GM19193 (cell line): ENCODE results near the gene MTG2.

Source experiments
- POLR2A ChIP-seq: IDR thresholded peaks from 4 replicates; pipeline ENCODE4 v1.6.1; 2011; ENCODE audit not compliant: insufficient read depth, insufficient read length; ENCODE audit errors: extremely low read depth

MTG2 gene

DNA sequence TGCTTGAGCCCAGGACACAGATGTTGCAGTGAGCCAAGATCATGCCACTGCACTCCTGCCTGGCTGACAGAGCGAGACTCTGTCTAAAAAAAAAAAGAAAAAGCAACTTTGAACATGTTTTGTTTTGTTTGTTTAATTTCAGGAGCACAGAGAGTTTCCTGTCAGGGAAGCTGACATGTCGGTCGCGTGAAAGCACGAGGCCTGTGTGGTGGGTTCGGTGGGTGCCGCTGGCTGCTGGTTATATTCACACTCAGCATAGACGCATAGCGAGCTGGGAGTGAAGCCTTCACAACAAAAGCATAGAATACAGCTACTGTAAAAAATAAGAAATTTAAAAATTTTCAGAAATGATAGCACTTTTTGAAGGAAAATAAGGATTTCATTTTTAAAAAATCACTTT is 14.5 kb downstream of the MTG2 start:
- no peak for TF ChIP-seq POLR2A

DNA sequence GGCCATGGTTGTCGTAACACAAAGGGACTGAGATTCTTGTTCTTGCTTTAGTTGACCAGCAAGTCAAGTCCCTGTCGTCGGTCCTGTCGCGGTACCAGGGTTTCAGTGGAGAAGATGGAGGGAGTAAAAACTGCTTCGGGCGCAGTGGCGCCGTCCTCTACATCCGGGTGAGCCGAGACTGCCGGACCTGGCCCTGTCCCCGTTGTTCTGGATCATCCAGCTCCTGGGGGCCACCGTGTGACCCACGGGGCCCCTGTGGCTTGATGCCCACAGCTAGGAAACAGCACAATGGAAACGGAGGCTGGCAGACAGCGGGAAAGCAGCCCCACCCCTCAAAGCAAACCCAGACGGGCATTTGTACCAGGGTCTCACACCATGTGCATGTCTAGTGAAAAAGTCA is 15.0 kb downstream of the MTG2 start:
- no peak for TF ChIP-seq POLR2A

DNA sequence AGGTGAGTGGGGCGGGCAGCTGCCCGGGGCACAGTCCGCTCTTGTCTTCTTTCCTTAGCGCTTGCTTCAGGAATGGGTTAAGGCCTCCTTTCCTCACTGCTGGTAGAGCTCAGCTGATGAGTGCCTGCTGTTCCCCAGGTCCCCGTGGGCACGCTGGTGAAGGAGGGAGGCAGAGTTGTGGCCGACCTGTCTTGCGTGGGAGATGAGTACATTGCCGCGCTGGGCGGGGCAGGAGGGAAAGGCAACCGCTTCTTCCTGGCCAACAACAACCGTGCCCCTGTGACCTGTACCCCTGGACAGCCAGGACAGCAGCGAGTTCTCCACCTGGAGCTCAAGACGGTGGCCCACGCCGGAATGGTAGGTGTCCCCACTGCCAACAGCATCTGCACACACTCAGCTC is 15.7 kb downstream of the MTG2 start:
- TF ChIP-seq POLR2A = no peak

DNA sequence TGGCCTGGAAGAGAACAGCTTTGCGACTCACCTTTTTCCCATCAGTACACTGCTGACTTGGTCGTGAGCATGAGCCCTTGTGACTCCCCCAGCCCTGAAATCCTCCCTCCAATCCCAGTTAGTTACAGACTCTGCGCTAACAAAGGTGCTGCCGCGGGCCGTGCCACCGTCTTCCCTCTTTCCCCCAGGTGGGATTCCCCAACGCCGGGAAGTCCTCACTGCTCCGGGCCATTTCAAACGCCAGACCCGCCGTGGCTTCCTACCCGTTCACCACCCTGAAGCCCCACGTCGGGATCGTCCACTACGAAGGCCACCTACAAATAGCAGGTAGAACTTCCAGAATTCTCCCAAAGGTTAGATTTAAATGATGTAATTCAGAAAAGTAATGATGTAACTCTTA is 16.1 kb downstream of the MTG2 start:
- TF ChIP-seq POLR2A = no peak

DNA sequence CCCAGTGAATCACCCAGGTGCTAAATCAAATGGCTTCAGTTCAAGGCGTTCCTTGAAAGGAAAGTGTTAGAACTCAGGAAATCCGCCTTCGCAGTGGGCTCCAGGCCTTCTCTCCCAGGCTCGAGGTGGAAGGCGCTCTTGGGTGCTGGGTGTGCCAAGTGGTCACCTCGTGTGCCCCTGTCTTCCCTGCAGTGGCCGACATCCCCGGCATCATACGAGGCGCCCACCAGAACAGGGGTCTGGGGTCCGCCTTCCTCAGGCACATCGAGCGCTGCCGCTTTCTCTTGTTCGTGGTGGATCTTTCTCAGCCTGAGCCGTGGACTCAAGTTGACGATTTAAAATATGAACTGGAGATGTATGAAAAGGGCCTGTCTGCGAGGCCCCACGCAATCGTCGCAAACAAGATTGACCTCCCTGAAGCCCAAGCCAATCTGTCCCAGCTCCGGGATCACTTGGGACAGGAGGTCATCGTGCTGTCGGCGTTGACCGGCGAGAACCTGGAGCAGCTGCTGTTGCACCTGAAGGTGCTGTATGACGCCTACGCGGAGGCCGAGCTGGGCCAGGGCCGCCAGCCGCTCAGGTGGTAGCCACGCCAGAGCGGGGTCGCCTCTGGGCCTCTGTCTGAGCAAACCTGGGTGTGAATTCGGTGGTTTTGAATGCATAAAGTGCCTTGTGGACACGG is 17.8 kb downstream of the MTG2 start:
- no peak for TF ChIP-seq POLR2A

DNA sequence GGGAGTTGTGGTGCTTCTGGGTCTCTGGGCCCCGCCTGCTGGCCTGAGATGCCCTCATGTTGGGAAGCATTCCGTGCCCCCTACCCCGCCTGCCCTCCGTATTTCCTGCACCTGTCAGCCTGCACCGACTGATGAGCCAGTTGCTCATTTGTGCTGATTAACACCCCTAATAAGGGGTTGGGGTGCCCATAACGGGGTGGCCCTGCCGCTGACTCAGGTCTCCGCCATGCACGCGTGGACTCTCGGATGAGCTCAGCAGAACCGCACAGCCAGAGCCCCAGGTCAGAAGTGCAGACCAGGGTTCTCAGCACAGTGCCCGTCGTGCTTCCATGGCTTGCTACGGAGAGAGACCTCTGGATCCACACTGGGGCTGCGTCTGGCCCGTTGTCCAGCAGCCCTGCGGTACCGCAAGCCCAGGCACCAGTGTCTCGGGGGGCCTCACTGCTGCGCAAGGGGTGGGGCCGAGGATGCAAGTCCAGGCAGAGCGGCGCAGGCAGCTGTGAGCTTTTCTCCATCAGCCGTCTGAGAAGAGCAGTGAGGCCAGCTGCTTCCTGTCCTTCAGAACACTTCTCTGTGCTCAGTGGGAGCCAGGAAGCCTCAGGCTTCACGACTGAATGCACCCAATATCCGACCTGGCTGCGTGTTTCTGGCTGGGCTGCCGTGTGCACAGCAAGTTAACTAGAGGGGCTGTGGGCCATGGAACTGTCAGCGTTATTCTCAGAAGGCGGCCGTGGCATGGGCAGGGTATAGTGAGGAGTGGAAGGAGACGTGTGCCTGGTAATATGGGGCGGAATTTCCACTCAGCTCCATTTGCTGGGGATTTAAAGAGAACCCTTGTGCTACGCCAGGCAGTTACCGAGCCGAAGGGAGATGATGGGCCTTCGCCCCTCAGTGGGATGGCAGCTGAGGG is 18.6 kb downstream of the MTG2 start:
- no peak for TF ChIP-seq POLR2A

DNA sequence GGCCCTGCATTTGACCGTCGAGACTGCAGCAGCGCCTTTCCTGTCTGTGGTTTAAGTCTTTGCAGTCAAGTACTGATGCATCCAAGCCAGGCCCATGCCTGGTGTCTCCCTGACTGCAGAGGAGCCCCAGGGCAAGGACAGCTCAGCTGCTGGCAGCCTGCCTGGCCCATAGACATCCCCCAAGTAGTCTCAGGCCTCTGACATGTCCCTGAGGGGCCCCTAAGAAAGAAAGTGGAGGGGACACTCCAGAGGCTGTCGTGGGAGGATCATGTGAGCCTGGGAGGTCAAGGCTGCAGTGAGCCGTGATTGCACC is 19.2 kb downstream of the MTG2 start:
- no peak for TF ChIP-seq POLR2A

DNA sequence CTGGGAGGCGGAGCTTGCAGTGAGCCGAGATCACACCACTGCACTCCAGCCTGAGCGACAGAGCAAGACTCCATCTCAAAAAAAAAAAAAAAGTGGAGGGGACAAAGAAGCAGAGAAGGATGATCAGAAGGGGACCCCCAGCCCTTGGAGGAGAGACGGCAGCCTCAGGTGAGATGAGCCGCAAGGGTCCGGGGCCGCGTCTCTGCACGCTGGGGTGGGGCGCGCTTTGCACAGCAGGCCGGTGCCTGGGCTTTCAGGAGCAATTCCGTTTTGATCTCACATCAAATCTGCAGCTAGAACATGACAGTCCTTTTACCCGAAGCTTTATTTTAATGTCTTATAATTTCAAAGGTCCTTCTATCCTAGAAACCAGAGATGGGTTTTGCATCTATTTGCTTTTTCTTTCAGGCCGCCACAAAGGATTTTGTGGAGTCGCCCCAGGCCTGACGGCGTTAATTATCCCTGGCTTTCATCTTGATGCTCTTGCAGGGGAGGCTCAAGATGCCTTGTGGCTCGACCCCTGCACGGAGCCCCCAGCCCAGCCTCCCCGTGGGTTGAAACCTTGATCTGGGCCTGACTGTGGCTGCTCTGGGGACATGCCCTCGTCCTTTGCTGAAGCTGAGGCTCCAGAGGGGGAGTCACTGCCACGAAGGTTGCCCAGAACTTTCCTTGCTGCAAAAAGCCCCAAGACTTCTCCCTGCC is 20.0 kb downstream of the MTG2 start:
- no peak for TF ChIP-seq POLR2A

DNA sequence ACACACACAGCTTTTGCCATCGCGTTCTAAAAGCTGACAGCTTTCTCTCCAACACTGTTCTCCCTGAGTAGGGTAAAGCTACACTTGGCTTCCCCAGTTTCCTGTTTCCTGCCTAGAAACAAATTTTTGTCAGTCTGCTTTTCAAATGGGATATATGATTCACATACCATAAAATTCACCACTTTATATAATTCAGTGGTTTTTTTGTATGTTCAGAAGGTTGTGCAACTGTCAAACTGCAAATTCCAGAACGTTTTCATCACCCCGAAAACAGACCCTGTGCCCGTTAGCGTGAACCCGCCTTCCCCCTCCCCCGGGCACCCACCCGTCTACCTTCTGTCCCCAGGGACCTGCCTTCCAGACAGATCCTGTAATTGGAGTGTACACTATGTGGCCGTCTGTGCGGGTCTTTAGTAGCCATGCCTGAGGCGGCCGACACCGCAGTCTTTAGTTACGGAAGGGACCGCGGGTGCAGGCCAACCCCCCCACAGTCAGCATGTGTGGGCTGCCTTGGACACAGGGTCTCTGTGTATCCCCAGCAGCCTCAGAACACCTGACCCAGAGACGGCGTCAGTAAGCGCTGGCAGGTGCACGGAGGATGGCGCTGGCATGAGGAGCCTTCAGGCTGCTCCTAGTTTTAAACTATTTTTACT is 20.7 kb downstream of the MTG2 start:
- no peak for TF ChIP-seq POLR2A

DNA sequence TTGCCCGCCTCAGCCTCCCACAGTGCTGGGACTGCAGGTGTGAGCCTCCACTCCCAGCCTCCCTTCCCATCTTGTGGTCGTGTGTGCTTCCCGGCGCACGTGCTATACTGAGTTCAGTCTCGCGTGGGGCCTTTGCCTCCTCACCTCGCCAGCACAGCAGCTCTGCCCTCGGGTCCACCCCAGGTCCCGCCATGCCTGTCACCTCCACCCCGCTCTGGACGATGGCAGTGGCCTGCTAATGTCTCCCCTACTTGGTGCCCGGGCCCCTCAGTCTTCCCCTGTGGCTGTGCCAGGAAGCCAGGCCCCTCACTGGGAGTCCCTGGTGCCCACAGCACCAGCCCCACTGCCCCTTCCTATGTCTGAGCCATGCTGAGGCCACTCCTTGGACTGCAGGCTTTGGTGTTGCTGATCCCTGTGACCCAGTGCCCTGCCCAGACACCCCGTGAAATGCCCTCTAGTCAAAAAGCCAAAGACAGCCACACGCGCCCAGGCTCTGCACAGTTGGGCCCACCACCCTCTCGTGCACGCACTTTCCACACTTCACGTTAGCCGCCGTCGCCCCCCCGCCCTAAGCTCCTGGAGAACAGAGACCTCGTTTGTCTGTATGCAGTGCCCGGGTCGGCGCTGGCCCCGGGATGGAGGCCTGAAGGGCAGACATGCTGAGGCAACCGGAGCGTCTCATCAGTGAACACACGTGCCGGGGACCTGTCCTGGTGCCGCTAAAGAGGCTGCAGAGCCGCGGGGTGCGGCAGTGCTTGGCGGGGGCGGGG is 23.0 kb downstream of the MTG2 start:
- TF ChIP-seq POLR2A = no peak

DNA sequence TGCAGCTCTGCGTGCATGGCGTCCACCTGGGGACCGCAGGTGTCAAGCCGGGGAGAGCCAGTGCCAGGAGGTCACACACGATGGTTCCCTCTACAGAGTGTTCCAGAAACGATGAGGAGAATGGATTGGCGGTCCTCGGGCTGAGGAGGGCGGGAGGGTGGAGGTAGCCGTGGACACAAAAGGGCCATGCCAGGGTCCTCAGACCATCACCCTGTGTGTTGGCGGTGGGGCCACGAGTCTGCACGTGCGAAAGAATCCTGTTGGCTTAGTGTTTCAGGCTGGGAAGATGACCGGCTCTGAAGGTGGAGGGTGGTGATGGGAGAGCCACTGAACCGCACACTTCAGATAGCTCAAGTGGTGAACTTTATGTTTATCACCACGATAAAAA is 23.6 kb downstream of the MTG2 start:
- no peak for TF ChIP-seq POLR2A

DNA sequence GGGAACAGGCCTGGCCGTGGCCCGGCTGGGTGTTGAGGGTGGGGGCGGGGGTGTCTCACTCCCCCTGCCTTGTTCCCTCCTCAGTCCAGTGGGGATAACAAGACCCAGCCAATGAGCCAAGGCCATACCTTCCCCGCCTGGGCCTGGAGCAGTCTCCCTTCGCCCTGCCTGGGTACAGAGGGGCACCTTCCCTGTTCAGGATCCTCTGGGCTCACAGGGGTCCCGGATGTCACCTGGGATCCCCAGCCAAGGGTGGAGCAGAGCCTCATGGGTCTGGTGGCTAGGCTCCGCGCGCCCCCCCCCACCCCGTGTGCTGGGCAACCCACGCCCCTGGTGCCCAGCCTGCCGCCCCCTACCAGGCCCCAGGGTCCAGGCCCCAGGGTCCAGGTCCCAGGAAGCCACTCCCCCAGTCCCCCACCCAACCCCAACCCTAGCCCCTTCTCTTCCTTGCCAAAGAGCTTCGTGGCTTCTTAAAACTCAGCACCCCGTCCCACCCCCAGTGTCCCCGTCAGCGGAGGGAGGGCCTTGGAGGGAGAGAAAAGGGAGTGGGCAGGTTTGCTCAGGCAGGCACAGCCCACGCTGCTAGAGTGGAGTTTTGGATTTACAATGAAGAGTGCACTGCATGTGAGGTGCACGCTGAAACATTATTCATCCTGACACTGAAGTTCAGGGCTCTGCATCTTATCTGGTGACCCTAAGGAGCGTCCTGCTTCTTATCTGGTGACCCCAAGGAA is 25.4 kb downstream of the MTG2 start:
- no peak for TF ChIP-seq POLR2A

DNA sequence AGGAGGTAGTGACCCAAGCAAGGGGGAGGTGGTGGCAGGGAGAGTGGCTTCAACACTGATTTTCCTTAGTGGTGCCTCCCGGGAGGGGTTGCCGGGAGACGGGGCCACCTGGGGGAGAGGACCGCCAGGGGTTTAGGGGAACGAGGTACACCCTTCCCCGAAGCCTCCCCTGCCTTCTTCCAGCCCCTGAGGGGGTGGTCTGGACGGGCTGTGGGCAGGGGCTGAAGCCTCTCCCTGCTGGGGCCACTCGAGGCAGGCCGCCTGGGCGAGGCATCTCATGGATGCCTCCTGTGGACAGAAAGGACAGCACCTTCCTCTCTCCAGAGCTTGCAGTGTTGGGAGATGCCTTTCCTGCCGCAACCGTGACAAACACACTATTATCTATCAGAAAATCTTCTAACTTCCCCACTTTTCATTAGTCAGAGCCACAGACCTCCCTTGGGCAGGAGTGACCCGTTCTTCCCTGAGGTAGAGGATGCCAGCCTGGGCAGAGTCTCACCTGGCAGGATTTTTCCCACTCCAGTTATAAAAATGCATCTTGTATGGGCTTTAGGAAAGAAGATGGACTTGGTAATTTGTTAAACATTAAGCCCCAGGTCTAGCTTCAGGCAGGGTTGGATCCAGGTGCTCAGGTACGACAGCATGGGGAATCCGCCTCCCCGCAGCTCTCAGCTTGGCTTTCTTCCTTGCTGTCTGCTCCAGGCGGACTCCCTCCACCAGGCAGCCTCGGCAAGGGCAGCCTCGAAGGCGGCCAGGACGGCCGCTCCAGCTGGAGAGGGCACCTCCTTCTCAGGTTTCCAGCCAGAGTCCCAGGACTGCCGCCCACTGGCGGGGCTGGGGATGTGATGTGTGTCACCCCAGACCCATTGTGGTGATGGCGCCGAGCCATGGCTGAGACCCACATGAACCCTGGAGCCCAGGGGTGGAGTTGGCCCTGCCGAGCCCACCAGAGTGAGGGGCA is 26.2 kb downstream of the MTG2 start:
- TF ChIP-seq POLR2A = no peak
